HUES6 (cell line): ENCODE data around the gene INAFM1.
"Not testable (repeated sequence)": the region's sequence is repeated elsewhere in the genome, so short reads cannot be mapped to it uniquely, and the experiment has no call there.

ENCODE experiments used
- H3K27ac ChIP-seq: 2 replicates; pipeline ENCODE4 v1.7.0; 2013; ENCODE audit warnings: low read depth, mild to moderate bottlenecking, low read length, inconsistent platforms
- H3K27me3 ChIP-seq: 2 replicates; pipeline ENCODE4 v1.6.1; 2013; ENCODE audit warnings: low read length; ENCODE audit not compliant: control insufficient read depth, insufficient read depth
- H3K36me3 ChIP-seq: 2 replicates; pipeline ENCODE4 v1.6.1; 2013; ENCODE audit warnings: low read length; ENCODE audit not compliant: control insufficient read depth, insufficient read depth
- H3K4me1 ChIP-seq: 2 replicates; pipeline ENCODE4 v1.6.1; 2013; ENCODE audit warnings: low read length; ENCODE audit not compliant: control insufficient read depth, insufficient read depth
- H3K4me3 ChIP-seq: 2 replicates; pipeline ENCODE4 v1.5.1; 2013; ENCODE audit warnings: low read depth, low read length
- H3K9ac ChIP-seq: one replicate; pipeline ENCODE4 v1.6.1; 2013; ENCODE audit warnings: mild to moderate bottlenecking, low read length
- H3K9me3 ChIP-seq: 2 replicates; pipeline ENCODE4 v1.6.1; 2013; ENCODE audit warnings: low read depth, low read length; ENCODE audit not compliant: control insufficient read depth, insufficient read depth

Gene INAFM1

GRCh38 chr19:47258434-47258833, 16.3 kb upstream of the INAFM1 start:
- H3K4me3 ChIP-seq, result peak overlapping the region; percentile 81; the same call in 1 of the 2 replicates
- H3K9me3 ChIP-seq, result no peaks in the 10 kb centered on the region
- H3K4me1 ChIP-seq, result 0 out of 2 replicates have a peak, but pooled peaks cover 5% of the 10 kb centered on the region
- H3K27ac ChIP-seq, result no peak overlapping the region
- H3K27me3 ChIP-seq, result no peaks in the 10 kb centered on the region
- peaks cover 43% of the 10 kb centered on the region for H3K36me3 ChIP-seq
- no peak overlapping the region for H3K9ac ChIP-seq

GRCh38 chr19:47258895-47259555, 15.7 kb upstream of the INAFM1 start:
- Histone ChIP-seq H3K4me3 (no peak overlapping the region), H3K4me1 (0 out of 2 replicates have a peak, but pooled peaks cover 5% of the 10 kb centered on the region), H3K9ac (no peak overlapping the region), H3K36me3 (peaks cover 45% of the 10 kb centered on the region), H3K27me3 (no peaks in the 10 kb centered on the region), H3K9me3 (no peaks in the 10 kb centered on the region), H3K27ac (no peak overlapping the region)

- Histone ChIP-seq H3K4me1 (0 out of 2 replicates have a peak, but pooled peaks cover 5% of the 10 kb centered on the region), H3K9ac (no peak overlapping the region), H3K36me3 (peaks cover 59% of the 10 kb centered on the region), H3K27ac (no peak overlapping the region), H3K4me3 (no peak overlapping the region), H3K27me3 (no peaks in the 10 kb centered on the region), H3K9me3 (no peaks in the 10 kb centered on the region)
These were observed 14.2 kb upstream of the INAFM1 start for GRCh38 chr19:47260476-47260875.

GRCh38 chr19:47261946-47262793, 12.5 kb upstream of the INAFM1 start:
- not testable (repeated sequence) for H3K9me3 ChIP-seq, H3K27ac ChIP-seq, H3K9ac ChIP-seq, H3K4me3 ChIP-seq, H3K4me1 ChIP-seq, H3K27me3 ChIP-seq
- peaks cover 70% of the 10 kb centered on the region for H3K36me3 ChIP-seq

- no peaks in the 10 kb centered on the region for H3K4me1 ChIP-seq
- H3K27ac ChIP-seq, result no peak overlapping the region
- no peaks in the 10 kb centered on the region for H3K9me3 ChIP-seq
- no peak overlapping the region for H3K9ac ChIP-seq
- no peaks in the 10 kb centered on the region for H3K27me3 ChIP-seq
- peaks cover 73% of the 10 kb centered on the region for H3K36me3 ChIP-seq
- H3K4me3 ChIP-seq, result no peak overlapping the region
These were observed 10.1 kb upstream of the INAFM1 start for GRCh38 chr19:47264629-47265028.

GRCh38 chr19:47266401-47266941, 8.2 kb upstream of the INAFM1 start:
- Histone ChIP-seq H3K36me3 (peaks cover 74% of the 10 kb centered on the region), H3K9me3 (no peaks in the 10 kb centered on the region), H3K9ac (no peak overlapping the region), H3K27ac (no peak overlapping the region), H3K27me3 (no peaks in the 10 kb centered on the region), H3K4me3 (no peak overlapping the region), H3K4me1 (no peaks in the 10 kb centered on the region)

- Histone ChIP-seq H3K27me3 (no peaks in the 10 kb centered on the region), H3K36me3 (peaks cover 69% of the 10 kb centered on the region), H3K4me3 (no peak overlapping the region), H3K9ac (no peak overlapping the region), H3K9me3 (no peaks in the 10 kb centered on the region), H3K4me1 (peaks cover 7% of the 10 kb centered on the region), H3K27ac (no peak overlapping the region)
These were observed 7.3 kb upstream of the INAFM1 start for GRCh38 chr19:47267350-47267759.

- no peaks in the 10 kb centered on the region for H3K27me3 ChIP-seq
- peaks cover 64% of the 10 kb centered on the region for H3K36me3 ChIP-seq
- H3K9me3 ChIP-seq, result no peaks in the 10 kb centered on the region
- H3K27ac ChIP-seq, result no peak overlapping the region
- no peak overlapping the region for H3K4me3 ChIP-seq
- H3K9ac ChIP-seq, result no peak overlapping the region
- peaks cover 12% of the 10 kb centered on the region for H3K4me1 ChIP-seq
These were observed 6.7 kb upstream of the INAFM1 start for GRCh38 chr19:47268028-47268427.

GRCh38 chr19:47269596-47269995, 5.1 kb upstream of the INAFM1 start:
- no peak overlapping the region for H3K4me3 ChIP-seq
- no peak overlapping the region for H3K27ac ChIP-seq
- H3K9me3 ChIP-seq, result no peaks in the 10 kb centered on the region
- H3K9ac ChIP-seq, result no peak overlapping the region
- H3K36me3 ChIP-seq, result peaks cover 54% of the 10 kb centered on the region
- no peaks in the 10 kb centered on the region for H3K27me3 ChIP-seq
- peaks cover 12% of the 10 kb centered on the region for H3K4me1 ChIP-seq

- H3K9ac ChIP-seq, result no peak overlapping the region
- peaks cover 6% of the 10 kb centered on the region for H3K27me3 ChIP-seq
- H3K4me3 ChIP-seq, result no peak overlapping the region
- H3K27ac ChIP-seq, result no peak overlapping the region
- peaks cover 45% of the 10 kb centered on the region for H3K36me3 ChIP-seq
- no peaks in the 10 kb centered on the region for H3K9me3 ChIP-seq
- peaks cover 13% of the 10 kb centered on the region for H3K4me1 ChIP-seq
These were observed 4.3 kb upstream of the INAFM1 start for GRCh38 chr19:47270408-47270807.

- peaks cover 11% of the 10 kb centered on the region for H3K27me3 ChIP-seq
- H3K9ac ChIP-seq, result no peak overlapping the region
- peaks cover 36% of the 10 kb centered on the region for H3K36me3 ChIP-seq
- peaks cover 16% of the 10 kb centered on the region for H3K4me1 ChIP-seq
- peak overlapping the region; percentile 90; the same call in 1 of the 2 replicates for H3K4me3 ChIP-seq
- no peak overlapping the region for H3K27ac ChIP-seq
- H3K9me3 ChIP-seq, result no peaks in the 10 kb centered on the region
These were observed 2.7 kb upstream of the INAFM1 start for GRCh38 chr19:47271949-47272348.
